H9 (cell line): Measurements from ENCODE around the gene OR2T33. TPM values are rescaled to one million over a fixed set of nuclear protein-coding genes. Genes with fewer than 3 reads are reported as not detected.
"Not testable (repeated sequence)": the region's sequence is repeated elsewhere in the genome, so short reads cannot be mapped to it uniquely, and the experiment has no call there.

ENCODE experiments used
- DNase-seq: peaks from one replicate; pipeline ENCODE4 v3.0.0-alpha.2; 2017
- H2AFZ ChIP-seq: one replicate; pipeline ENCODE4 v1.6.1; 2013; ENCODE audit warnings: mild to moderate bottlenecking, low read length, control low read depth, moderate library complexity
- H2AK5ac ChIP-seq: 2 replicates; pipeline ENCODE4 v1.6.1; 2013; ENCODE audit warnings: low read length, control low read depth, mixed read lengths; ENCODE audit not compliant: insufficient read length
- H2BK120ac ChIP-seq: one replicate; pipeline ENCODE4 v1.6.1; 2013; ENCODE audit warnings: low read depth, mild to moderate bottlenecking, low read length, control low read depth, inconsistent platforms; ENCODE audit not compliant: poor library complexity, severe bottlenecking
- H2BK12ac ChIP-seq: 2 replicates; pipeline ENCODE4 v1.6.1; 2013; ENCODE audit warnings: low read length, control low read depth, mixed read lengths, low read depth; ENCODE audit not compliant: insufficient read length
- H2BK15ac ChIP-seq: 2 replicates; pipeline ENCODE4 v1.6.1; 2013; ENCODE audit warnings: low read depth, low read length, control low read depth
- H2BK20ac ChIP-seq: one replicate; pipeline ENCODE4 v1.6.1; 2013; ENCODE audit warnings: low read depth, mild to moderate bottlenecking, low read length, control low read depth, inconsistent platforms; ENCODE audit not compliant: poor library complexity, severe bottlenecking
- H2BK5ac ChIP-seq: 2 replicates; pipeline ENCODE4 v1.6.1; 2013; ENCODE audit warnings: low read length, control low read depth, mixed read lengths; ENCODE audit not compliant: insufficient read length
- H3K14ac ChIP-seq: 2 replicates; pipeline ENCODE4 v1.6.1; 2013; ENCODE audit warnings: low read length, control low read depth; ENCODE audit not compliant: insufficient read depth
- H3K18ac ChIP-seq: 2 replicates; pipeline ENCODE4 v1.6.1; 2013; ENCODE audit warnings: low read depth, mild to moderate bottlenecking, mixed read lengths, low read length, control low read depth; ENCODE audit not compliant: insufficient read length
- H3K23ac ChIP-seq: 2 replicates; pipeline ENCODE4 v1.6.1; 2013; ENCODE audit warnings: low read length, control low read depth, mixed read lengths, low read depth; ENCODE audit not compliant: insufficient read length
- H3K23me2 ChIP-seq: 2 replicates; pipeline ENCODE4 v1.6.1; 2013; ENCODE audit warnings: low read depth, mild to moderate bottlenecking, mixed read lengths, low read length, control low read depth; ENCODE audit not compliant: insufficient read length, poor library complexity, severe bottlenecking
- H3K27ac ChIP-seq: 2 replicates; pipeline ENCODE4 v1.5.1; 2013; ENCODE audit warnings: low read length, control low read depth, mixed read lengths, low read depth; ENCODE audit not compliant: insufficient read length
- H3K27me3 ChIP-seq: 2 replicates; pipeline ENCODE4 v1.6.1; 2013; ENCODE audit warnings: low read length, control low read depth, inconsistent platforms; ENCODE audit not compliant: insufficient read depth
- H3K4ac ChIP-seq: 2 replicates; pipeline ENCODE4 v1.6.1; 2013; ENCODE audit warnings: low read depth, mild to moderate bottlenecking, control low read depth, inconsistent platforms, low read length, moderate library complexity
- H3K4me1 ChIP-seq: 2 replicates; pipeline ENCODE4 v1.6.1; 2013; ENCODE audit warnings: low read length, control low read depth, inconsistent platforms; ENCODE audit not compliant: insufficient read depth
- H3K4me2 ChIP-seq: 2 replicates; pipeline ENCODE4 v1.6.1; 2013; ENCODE audit warnings: low read length, control low read depth, mixed read lengths; ENCODE audit not compliant: insufficient read length, insufficient read depth
- H3K56ac ChIP-seq: 2 replicates; pipeline ENCODE4 v1.6.1; 2013; ENCODE audit warnings: low read depth, mild to moderate bottlenecking, mixed read lengths, low read length, control low read depth; ENCODE audit not compliant: insufficient read length
- H3K79me1 ChIP-seq: 2 replicates; pipeline ENCODE4 v1.6.1; 2013; ENCODE audit warnings: low read depth, mild to moderate bottlenecking, moderate library complexity, low read length, control low read depth, inconsistent platforms; ENCODE audit not compliant: insufficient read depth, poor library complexity, severe bottlenecking
- H3K79me2 ChIP-seq: 2 replicates; pipeline ENCODE4 v1.6.1; 2013; ENCODE audit warnings: low read length, control low read depth, inconsistent platforms; ENCODE audit not compliant: insufficient read depth
- H3K9ac ChIP-seq: 2 replicates; pipeline ENCODE4 v1.6.1; 2013; ENCODE audit warnings: low read length, control low read depth, mixed read lengths; ENCODE audit not compliant: insufficient read length; ENCODE audit errors: extremely low read depth
- H3K9me3 ChIP-seq: one replicate; pipeline ENCODE4 v1.6.1; 2013; ENCODE audit warnings: low read depth, low read length, inconsistent platforms; ENCODE audit not compliant: control insufficient read depth
- H3T11ph ChIP-seq: one replicate; pipeline ENCODE4 v1.6.1; 2013; ENCODE audit warnings: mild to moderate bottlenecking, low read length, control low read depth, inconsistent platforms
- H4K20me1 ChIP-seq: one replicate; pipeline ENCODE4 v1.6.1; 2013; ENCODE audit not compliant: control insufficient read depth, insufficient read length, insufficient read depth
- H4K5ac ChIP-seq: 2 replicates; pipeline ENCODE4 v1.6.1; 2013; ENCODE audit warnings: low read depth, mild to moderate bottlenecking, mixed read lengths, low read length, control low read depth; ENCODE audit not compliant: insufficient read length
- H4K8ac ChIP-seq: replicated peaks from 2 replicates; pipeline ENCODE4 v1.6.1; 2013; ENCODE audit warnings: low read length, control low read depth, mixed read lengths, low read depth; ENCODE audit not compliant: insufficient read length
- H4K91ac ChIP-seq: 2 replicates; pipeline ENCODE4 v1.6.1; 2013; ENCODE audit warnings: low read depth, mild to moderate bottlenecking, moderate library complexity, mixed read lengths, low read length, control low read depth; ENCODE audit not compliant: insufficient read length
- H3K27ac Mint-ChIP-seq, 3 experiments: 2 replicates in 2 of 3; 3 replicates in 1 of 3; pipeline ENCODE4 v1.8.0; 2020 to 2021; ENCODE audit warnings: mixed read lengths in 3 of 3, mild to moderate bottlenecking in 1 of 3, moderate library complexity in 1 of 3
- H3K27me3 Mint-ChIP-seq: 2 replicates; pipeline ENCODE4 v1.8.0; 2021; ENCODE audit warnings: low read depth, mild to moderate bottlenecking, moderate library complexity, mixed read lengths
- H3K36me3 Mint-ChIP-seq, 3 experiments: 2 replicates in 2 of 3; 3 replicates in 1 of 3; pipeline ENCODE4 v1.8.0; 2020 to 2021; ENCODE audit warnings: low read depth in 3 of 3, mixed read lengths in 3 of 3; ENCODE audit not compliant: insufficient read depth in 1 of 3
- H3K4me1 Mint-ChIP-seq, 2 experiments: 2 replicates each; pipeline ENCODE4 v1.8.0; 2020; ENCODE audit warnings: mixed read lengths in 2 of 2
- H3K4me3 Mint-ChIP-seq, 2 experiments: 2 replicates in 1 of 2; 3 replicates in 1 of 2; pipeline ENCODE4 v1.8.0; 2020 to 2021; ENCODE audit warnings: mild to moderate bottlenecking in 2 of 2, mixed read lengths in 2 of 2, moderate library complexity in 1 of 2
- H3K9me3 Mint-ChIP-seq, 2 experiments: 2 replicates in 1 of 2; 3 replicates in 1 of 2; pipeline ENCODE4 v1.8.0; 2020; ENCODE audit warnings: mild to moderate bottlenecking in 2 of 2, mixed read lengths in 2 of 2, moderate library complexity in 1 of 2
- WGBS: extraction: QIAGEN DNeasy Blood & Tissue Kit; methylation state at CpG from one replicate; pipeline ENCODE4 v1.1.7; 2013; ENCODE audit warnings: missing lambda C conversion rate, low lambda C conversion rate, mixed read lengths; ENCODE audit not compliant: insufficient read length; ENCODE audit errors: extremely low coverage; 5-methylcytosine and 5-hydroxymethylcytosine counted together
- total RNA-seq: library from RNA; stranded (reverse); gene quantifications from 2 replicates; pipeline ENCODE4 v1.2.1, GENCODE V29; 2021
- TF ChIP-seq, protein P1 (sequence below): fragments of 200-600 bp; sonication (generic); conservative IDR thresholded peaks from 3 replicates; pipeline ENCODE4 v1.8.0; 2021; ENCODE audit warnings: antibody characterized with exemption, mild to moderate bottlenecking

OR2T33 gene
- total RNA-seq, 1 experiment from 2014 or later, result not detected

GRCh38 chr1:248316796-248317195, 39.0 kb upstream of the OR2T33 start:
- H2AFZ ChIP-seq, result no peak overlapping the region
- H4K8ac ChIP-seq, result no peak overlapping the region
- no peaks in the 10 kb centered on the region for H3K4me1 Mint-ChIP-seq
- no peak overlapping the region for H3K14ac ChIP-seq
- H3K27me3 Mint-ChIP-seq, result no peaks in the 10 kb centered on the region; the same call in 1 of the 2 replicates
- no peaks in the 10 kb centered on the region for H3K79me1 ChIP-seq
- no peak overlapping the region for H3K4ac ChIP-seq
- H4K91ac ChIP-seq, result no peak overlapping the region
- H3K27me3 ChIP-seq, result no peaks in the 10 kb centered on the region
- H2BK12ac ChIP-seq, result no peak overlapping the region
- no peak overlapping the region for H2BK5ac ChIP-seq
- no peaks in the 10 kb centered on the region for H3K23me2 ChIP-seq
- H4K20me1 ChIP-seq, result no peaks in the 10 kb centered on the region
- H2BK120ac ChIP-seq, result no peak overlapping the region
- no peak overlapping the region for H3K27ac Mint-ChIP-seq
- no peaks in the 10 kb centered on the region for H3K79me2 ChIP-seq
- no peak overlapping the region for H2BK20ac ChIP-seq
- no peak overlapping the region for H3T11ph ChIP-seq
- no peak overlapping the region for H4K5ac ChIP-seq
- H3K27ac ChIP-seq, result no peak overlapping the region
- H3K9me3 ChIP-seq, result peaks cover 31% of the 10 kb centered on the region
- no peak overlapping the region for H3K56ac ChIP-seq
- H3K9ac ChIP-seq, result no peak overlapping the region
- no peak overlapping the region for H2BK15ac ChIP-seq
- no CpG with 5 or more reads among the region's 11 CpGs for WGBS
- H3K23ac ChIP-seq, result no peak overlapping the region
- no peak overlapping the region for H3K4me3 Mint-ChIP-seq
- no peak for DNase-seq
- no peak overlapping the region for H2AK5ac ChIP-seq
- H3K9me3 Mint-ChIP-seq, result peaks cover 96 to 98% of the 10 kb centered on the region in 2 experiments
- H3K4me1 ChIP-seq, result no peaks in the 10 kb centered on the region
- H3K36me3 Mint-ChIP-seq, result peaks cover 10 to 58% (median 16%) of the 10 kb centered on the region in 3 experiments; a peak in 6 of 7 replicates
- H3K4me2 ChIP-seq, result no peak overlapping the region
- no peak overlapping the region for H3K18ac ChIP-seq
- TF ChIP-seq, protein P1, sequence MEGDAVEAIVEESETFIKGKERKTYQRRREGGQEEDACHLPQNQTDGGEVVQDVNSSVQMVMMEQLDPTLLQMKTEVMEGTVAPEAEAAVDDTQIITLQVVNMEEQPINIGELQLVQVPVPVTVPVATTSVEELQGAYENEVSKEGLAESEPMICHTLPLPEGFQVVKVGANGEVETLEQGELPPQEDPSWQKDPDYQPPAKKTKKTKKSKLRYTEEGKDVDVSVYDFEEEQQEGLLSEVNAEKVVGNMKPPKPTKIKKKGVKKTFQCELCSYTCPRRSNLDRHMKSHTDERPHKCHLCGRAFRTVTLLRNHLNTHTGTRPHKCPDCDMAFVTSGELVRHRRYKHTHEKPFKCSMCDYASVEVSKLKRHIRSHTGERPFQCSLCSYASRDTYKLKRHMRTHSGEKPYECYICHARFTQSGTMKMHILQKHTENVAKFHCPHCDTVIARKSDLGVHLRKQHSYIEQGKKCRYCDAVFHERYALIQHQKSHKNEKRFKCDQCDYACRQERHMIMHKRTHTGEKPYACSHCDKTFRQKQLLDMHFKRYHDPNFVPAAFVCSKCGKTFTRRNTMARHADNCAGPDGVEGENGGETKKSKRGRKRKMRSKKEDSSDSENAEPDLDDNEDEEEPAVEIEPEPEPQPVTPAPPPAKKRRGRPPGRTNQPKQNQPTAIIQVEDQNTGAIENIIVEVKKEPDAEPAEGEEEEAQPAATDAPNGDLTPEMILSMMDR, result no peak

DNA sequence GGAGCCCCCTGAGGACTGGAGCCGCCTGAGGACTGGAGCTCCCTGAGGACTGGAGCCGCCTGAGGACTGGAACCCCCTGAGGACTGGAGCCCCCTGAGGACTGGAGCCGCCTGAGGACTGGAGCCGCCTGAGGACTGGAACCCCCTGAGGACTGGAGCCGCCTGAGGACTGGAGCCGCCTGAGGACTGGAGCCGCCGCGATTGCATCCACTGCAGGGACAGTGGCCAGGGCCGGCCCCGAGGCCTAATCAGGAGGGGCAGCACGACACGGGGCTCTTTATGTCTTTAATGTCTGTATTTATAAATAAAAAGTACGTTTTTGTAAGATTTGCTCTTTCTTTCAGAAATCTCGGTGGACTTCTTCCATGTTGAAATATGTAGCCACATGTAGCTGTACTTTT, 29.0 kb upstream of the OR2T33 start:
- not testable (repeated sequence) for H3K4me3 Mint-ChIP-seq, H2BK12ac ChIP-seq, H3K4me2 ChIP-seq, H4K8ac ChIP-seq, H3K4me1 Mint-ChIP-seq, H3K27me3 Mint-ChIP-seq, H3K27ac Mint-ChIP-seq, H4K5ac ChIP-seq, H4K20me1 ChIP-seq, H3K4ac ChIP-seq, H2BK120ac ChIP-seq, H3K4me1 ChIP-seq, H2BK15ac ChIP-seq, H3K18ac ChIP-seq, H2AFZ ChIP-seq, H3K27ac ChIP-seq, H2BK5ac ChIP-seq, H3K23ac ChIP-seq, H3T11ph ChIP-seq, H3K14ac ChIP-seq, H2AK5ac ChIP-seq, H3K9ac ChIP-seq, DNase-seq, H3K27me3 ChIP-seq, H4K91ac ChIP-seq, H2BK20ac ChIP-seq, H3K79me1 ChIP-seq, H3K56ac ChIP-seq, H3K79me2 ChIP-seq, H3K23me2 ChIP-seq
- Mint-ChIP-seq H3K9me3 (peaks cover 75 to 83% of the 10 kb centered on the region in 2 experiments), H3K36me3 (peaks cover 0 to 28% (median 2%) of the 10 kb centered on the region in 3 experiments; a peak in 4 of 7 replicates)
- WGBS, result no CpG with 5 or more reads among the region's 15 CpGs
- peaks cover 39% of the 10 kb centered on the region for H3K9me3 ChIP-seq
